Measurements from ENCODE around the gene MTCL3.
A peak's percentile ranks its signal among the peaks of the same experiment; 100 is the strongest.

Gene MTCL3

DNA sequence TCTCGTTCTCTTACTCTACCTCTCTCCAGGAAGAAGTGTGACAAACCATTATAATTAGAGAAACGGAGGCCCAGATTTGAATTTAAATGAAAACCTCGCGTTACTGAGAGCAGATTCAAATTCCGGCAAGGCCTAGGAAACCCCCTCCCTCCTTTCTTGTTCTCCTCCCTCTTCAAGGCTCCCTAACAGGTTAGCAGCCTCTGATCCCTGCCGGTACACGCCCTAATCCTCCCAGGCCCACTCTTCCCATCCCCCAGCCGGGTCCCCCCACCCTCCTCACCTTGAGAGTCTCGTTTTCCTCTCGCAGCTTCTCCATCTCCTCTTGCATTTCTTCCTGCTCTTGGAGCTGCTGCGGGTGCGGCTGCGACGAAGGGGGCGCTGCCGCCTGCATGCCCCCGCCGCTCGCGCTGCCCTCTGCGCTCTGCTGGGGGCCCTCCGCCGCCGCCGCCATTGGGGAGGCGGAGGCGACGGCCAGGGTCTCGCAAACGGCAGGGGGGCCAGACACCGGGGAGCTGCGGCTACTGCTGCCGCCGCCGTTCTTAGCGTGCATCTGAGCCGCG, 3.8 kb downstream of the MTCL3 start:
- Histone ChIP-seq H3K9me3 (ENCODE audit: control insufficient read depth in 1 of 2, insufficient read depth in 1 of 2, low read length in 2 of 2) (peaks cover 0 to 3% of the 10 kb centered on the region in 2 experiments), H3K27me3 (ENCODE audit: control insufficient read depth in 1 of 2, insufficient read depth in 2 of 2, low read length in 2 of 2) (peaks cover 14 to 21% of the 10 kb centered on the region in 2 experiments), H3K4me1 (ENCODE audit: insufficient read depth, low read length) (peaks cover 37% of the 10 kb centered on the region), H3K27ac (ENCODE audit: low read depth in 1 of 2, low read length in 2 of 2) (no peak overlapping the region), H3K36me3 (ENCODE audit: insufficient read depth, low read length) (no peaks in the 10 kb centered on the region), H3K4me3 (ENCODE audit: low read length) (peak overlapping the region; percentile 80)
- peaks cover 32% of the 10 kb centered on the region for H3K27me3 Mint-ChIP-seq
- H3K4me1 Mint-ChIP-seq (ENCODE audit: low read depth), result peaks cover 38% of the 10 kb centered on the region
- DNase-seq (peak in 7 of 14 experiments; percentile 10 to 67 (median 36)), ATAC-seq (ENCODE audit: poor library complexity) (peak; percentile 7)
- POLR2A ChIA-PET, result interaction anchor here (0.7 to 2.1 kb wide), 10 partner anchors 8 to 1726 kb away, joined by 3 to 14 read pairs (median 4); partner anchors contain the start of gene RNF146
- H3K36me3 Mint-ChIP-seq (ENCODE audit: low read depth), result no peaks in the 10 kb centered on the region
- intact Hi-C loops (cut with DNase I, micrococcal nuclease), result loop anchor here in 1 of 2 experiments (10.0 kb wide), 1 partner anchor 1009 kb away; the partner anchor contains the start of gene PTPRK
- CTCF ChIA-PET, result interaction anchor here (1.1 to 3.7 kb wide), 17 partner anchors 8 to 1559 kb away, joined by 3 to 26 read pairs (median 7); partner anchors contain the start of gene RNF146
- peak overlapping the region; percentile 11 for H3K27ac Mint-ChIP-seq
- H3K4me3 Mint-ChIP-seq, result peak overlapping the region; percentile 87
- TF ChIP-seq, protein P1, sequence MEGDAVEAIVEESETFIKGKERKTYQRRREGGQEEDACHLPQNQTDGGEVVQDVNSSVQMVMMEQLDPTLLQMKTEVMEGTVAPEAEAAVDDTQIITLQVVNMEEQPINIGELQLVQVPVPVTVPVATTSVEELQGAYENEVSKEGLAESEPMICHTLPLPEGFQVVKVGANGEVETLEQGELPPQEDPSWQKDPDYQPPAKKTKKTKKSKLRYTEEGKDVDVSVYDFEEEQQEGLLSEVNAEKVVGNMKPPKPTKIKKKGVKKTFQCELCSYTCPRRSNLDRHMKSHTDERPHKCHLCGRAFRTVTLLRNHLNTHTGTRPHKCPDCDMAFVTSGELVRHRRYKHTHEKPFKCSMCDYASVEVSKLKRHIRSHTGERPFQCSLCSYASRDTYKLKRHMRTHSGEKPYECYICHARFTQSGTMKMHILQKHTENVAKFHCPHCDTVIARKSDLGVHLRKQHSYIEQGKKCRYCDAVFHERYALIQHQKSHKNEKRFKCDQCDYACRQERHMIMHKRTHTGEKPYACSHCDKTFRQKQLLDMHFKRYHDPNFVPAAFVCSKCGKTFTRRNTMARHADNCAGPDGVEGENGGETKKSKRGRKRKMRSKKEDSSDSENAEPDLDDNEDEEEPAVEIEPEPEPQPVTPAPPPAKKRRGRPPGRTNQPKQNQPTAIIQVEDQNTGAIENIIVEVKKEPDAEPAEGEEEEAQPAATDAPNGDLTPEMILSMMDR (IDR thresholded peaks at IDR 0.05), result no peak
- no peaks in the 10 kb centered on the region for H3K9me3 Mint-ChIP-seq

DNA sequence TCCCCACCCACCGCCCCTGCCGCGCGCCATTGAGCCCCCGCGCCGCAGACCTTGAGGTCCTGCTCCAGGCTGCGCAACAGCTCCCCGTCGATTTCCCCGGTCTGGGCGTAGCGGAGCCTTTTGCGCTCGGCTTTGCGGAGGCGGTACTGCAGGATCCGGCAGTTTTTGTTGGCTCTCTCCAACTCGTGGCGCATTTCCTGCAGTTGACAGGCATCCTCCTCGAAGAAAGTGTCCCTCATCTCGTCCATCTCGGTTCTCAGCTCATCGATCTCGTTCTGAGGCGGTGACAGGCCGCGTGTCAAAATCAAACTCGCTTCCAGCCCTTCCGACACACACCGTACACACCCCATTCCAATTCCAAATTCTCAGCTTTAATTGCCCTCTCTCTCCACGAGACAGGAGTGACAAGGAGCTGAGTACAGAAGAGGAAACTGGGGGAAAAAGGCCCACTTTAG, 4.3 kb downstream of the MTCL3 start:
- POLR2A ChIA-PET, result interaction anchor here (1.2 to 2.1 kb wide), 3 partner anchors 30 to 249 kb away, joined by 3 to 14 read pairs (median 4); partner anchors contain the start of gene RNF146

DNA sequence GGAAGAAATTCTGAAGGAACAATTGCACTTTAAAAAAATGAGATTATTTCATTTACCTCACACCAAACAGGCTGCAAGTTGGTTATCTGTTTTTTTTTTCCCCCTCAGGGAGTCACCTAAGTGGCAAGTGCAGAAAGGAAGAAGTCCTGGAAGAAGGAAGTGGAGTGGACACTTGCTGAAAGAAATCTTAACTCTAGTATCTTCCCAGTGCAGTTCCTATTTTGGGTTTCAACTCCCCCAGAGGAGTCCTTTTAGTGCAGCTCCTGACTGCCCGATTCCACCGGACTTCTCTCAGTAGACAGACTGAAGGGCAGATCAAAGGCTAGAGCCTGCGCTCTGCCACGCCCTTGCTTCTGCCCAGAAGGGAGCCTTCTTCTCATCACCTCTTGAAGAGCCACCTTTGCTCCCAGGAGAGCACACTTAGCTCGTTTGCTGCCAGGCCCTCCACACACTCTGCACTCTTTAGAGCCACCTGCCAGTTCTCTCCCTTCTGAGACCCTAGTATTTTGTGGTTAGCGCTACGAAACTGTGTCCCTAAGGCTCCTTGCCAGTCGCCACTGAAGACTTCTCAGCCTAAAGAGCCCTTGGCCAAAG, 4.9 kb downstream of the MTCL3 start:
- intact Hi-C loops (cut with DNase I, micrococcal nuclease), result loop anchor here in 1 of 2 experiments (10.0 kb wide), 1 partner anchor 1011 kb away; the partner anchor contains the start of gene PTPRK
- CTCF ChIA-PET, result interaction anchor here (1.1 to 3.4 kb wide), 4 partner anchors 26 to 94 kb away, joined by 3 to 26 read pairs (median 4); no protein-coding TSS in a partner anchor
- peak overlapping the region; percentile 80 for H3K4me3 ChIP-seq (ENCODE audit: low read length)
- no peaks in the 10 kb centered on the region for H3K36me3 ChIP-seq (ENCODE audit: insufficient read depth, low read length)
- peak overlapping the region; percentile 87 for H3K4me3 Mint-ChIP-seq
- TF ChIP-seq, protein P1 (IDR thresholded peaks at IDR 0.05), result no peak
- H3K27me3 Mint-ChIP-seq, result peaks cover 22% of the 10 kb centered on the region
- H3K27me3 ChIP-seq (ENCODE audit: control insufficient read depth in 1 of 2, insufficient read depth in 2 of 2, low read length in 2 of 2), result peaks cover 10 to 11% of the 10 kb centered on the region in 2 experiments
- no peaks in the 10 kb centered on the region for H3K9me3 Mint-ChIP-seq
- H3K9me3 ChIP-seq (ENCODE audit: control insufficient read depth in 1 of 2, insufficient read depth in 1 of 2, low read length in 2 of 2), result peaks cover 0 to 2% of the 10 kb centered on the region in 2 experiments
- POLR2A ChIA-PET, result interaction anchor here (1.2 to 2.1 kb wide), 3 partner anchors 30 to 248 kb away, joined by 3 to 14 read pairs (median 4); partner anchors contain the start of gene RNF146
- DNase-seq (no peak), ATAC-seq (ENCODE audit: poor library complexity) (no peak)
- H3K27ac ChIP-seq (ENCODE audit: low read depth in 1 of 2, low read length in 2 of 2), result no peak overlapping the region
- no peak overlapping the region for H3K27ac Mint-ChIP-seq
- H3K4me1 Mint-ChIP-seq (ENCODE audit: low read depth), result peaks cover 34% of the 10 kb centered on the region
- no peaks in the 10 kb centered on the region for H3K36me3 Mint-ChIP-seq (ENCODE audit: low read depth)
- peaks cover 35% of the 10 kb centered on the region for H3K4me1 ChIP-seq (ENCODE audit: insufficient read depth, low read length)

More for the DNA sequence above, 4.3 kb downstream of the MTCL3 start:
- Histone ChIP-seq H3K4me1 (ENCODE audit: insufficient read depth, low read length) (peaks cover 37% of the 10 kb centered on the region), H3K9me3 (ENCODE audit: control insufficient read depth in 1 of 2, insufficient read depth in 1 of 2, low read length in 2 of 2) (peaks cover 0 to 3% of the 10 kb centered on the region in 2 experiments), H3K4me3 (ENCODE audit: low read length) (peak overlapping the region; percentile 80), H3K27ac (ENCODE audit: low read depth in 1 of 2, low read length in 2 of 2) (no peak overlapping the region), H3K27me3 (ENCODE audit: control insufficient read depth in 1 of 2, insufficient read depth in 2 of 2, low read length in 2 of 2) (peaks cover 14 to 16% of the 10 kb centered on the region in 2 experiments), H3K36me3 (ENCODE audit: insufficient read depth, low read length) (no peaks in the 10 kb centered on the region)
- Mint-ChIP-seq H3K4me3 (peak overlapping the region; percentile 87), H3K9me3 (no peaks in the 10 kb centered on the region), H3K4me1 (ENCODE audit: low read depth) (peaks cover 38% of the 10 kb centered on the region), H3K27me3 (peaks cover 27% of the 10 kb centered on the region), H3K36me3 (ENCODE audit: low read depth) (no peaks in the 10 kb centered on the region), H3K27ac (peak overlapping the region; percentile 11)
- DNase-seq, result peak in 13 of 14 experiments; percentile 14 to 73 (median 42)
- TF ChIP-seq, protein P1 (IDR thresholded peaks at IDR 0.05), result no peak
- peak; percentile 46 for ATAC-seq (ENCODE audit: poor library complexity)
- CTCF ChIA-PET, result interaction anchor here (1.2 to 3.7 kb wide), 10 partner anchors 24 to 1519 kb away, joined by 3 to 26 read pairs (median 6); partner anchors contain the start of gene RNF146
- intact Hi-C loops (cut with DNase I, micrococcal nuclease), result loop anchor here in 1 of 2 experiments (10.0 kb wide), 1 partner anchor 1010 kb away; the partner anchor contains the start of gene PTPRK

Measured in CD4-positive, alpha-beta T cell (primary cell).